ENCODE data around the gene ELAVL1. TPM values are rescaled to one million over a fixed set of nuclear protein-coding genes. Genes with fewer than 3 reads are reported as not detected.
"Not testable (repeated sequence)": the region's sequence is repeated elsewhere in the genome, so short reads cannot be mapped to it uniquely, and the experiment has no call there.

ELAVL1 gene
- total RNA-seq, 6 experiments from 2014 or later = 25.3 to 33.6 (median 30.3) TPM

- Histone ChIP-seq H3K27ac (no peak overlapping the region), H3K27me3 (no peaks in the 10 kb centered on the region), H3K4me1 (no peaks in the 10 kb centered on the region), H3K9me3 (no peaks in the 10 kb centered on the region), H3K36me3 (no peaks in the 10 kb centered on the region), H3K4me3 (no peak overlapping the region)
- no peak for TF ChIP-seq CTCF (IDR thresholded peaks at IDR 0.05)
- TF ChIP-seq POLR2A (IDR thresholded peaks at IDR 0.05) = no peak
- 77% methylated on average over 6 of the region's 7 CpGs for WGBS (ENCODE audit: insufficient coverage, low coverage, low lambda C conversion rate, missing lambda C conversion rate)
- ATAC-seq (no peak), DNase-seq (no peak)
- intact Hi-C loops (cut with DNase I) = no loop called here
These were observed 36.1 kb upstream of the ELAVL1 start for GRCh38 chr19:8041531-8041931.

GRCh38 chr19:8039231-8039630 is 33.8 kb upstream of the ELAVL1 start:
- DNase-seq (no peak), ATAC-seq (no peak)
- 77% methylated on average over 3 of the region's 3 CpGs for whole genome bisulfite sequencing (ENCODE audit: insufficient coverage, low coverage, low lambda C conversion rate, missing lambda C conversion rate)
- no peak for TF ChIP-seq CTCF (IDR thresholded peaks at IDR 0.05)
- no peaks in the 10 kb centered on the region for H3K27me3 ChIP-seq
- no peaks in the 10 kb centered on the region for H3K36me3 ChIP-seq
- no peaks in the 10 kb centered on the region for H3K4me1 ChIP-seq
- no peak overlapping the region for H3K27ac ChIP-seq
- no peaks in the 10 kb centered on the region for H3K9me3 ChIP-seq
- H3K4me3 ChIP-seq = no peak overlapping the region
- intact Hi-C loops (cut with DNase I) = no loop called here

GRCh38 chr19:8038815-8039214 is 33.4 kb upstream of the ELAVL1 start:
- Histone ChIP-seq H3K27ac (no peak overlapping the region), H3K4me3 (no peak overlapping the region), H3K27me3 (no peaks in the 10 kb centered on the region), H3K36me3 (no peaks in the 10 kb centered on the region), H3K4me1 (no peaks in the 10 kb centered on the region), H3K9me3 (no peaks in the 10 kb centered on the region)
- DNase-seq (no peak), ATAC-seq (no peak)
- intact Hi-C loops (cut with DNase I) = no loop called here
- no peak for TF ChIP-seq CTCF (IDR thresholded peaks at IDR 0.05)
- TF ChIP-seq POLR2A (IDR thresholded peaks at IDR 0.05) = no peak
- WGBS (ENCODE audit: insufficient coverage, low coverage, low lambda C conversion rate, missing lambda C conversion rate) = 73% methylated on average over 6 of the region's 6 CpGs

- no peaks in the 10 kb centered on the region for H3K4me1 ChIP-seq
- no peaks in the 10 kb centered on the region for H3K9me3 ChIP-seq
- no peak overlapping the region for H3K27ac ChIP-seq
- TF ChIP-seq POLR2A (IDR thresholded peaks at IDR 0.05) = no peak
- no peak for TF ChIP-seq CTCF (IDR thresholded peaks at IDR 0.05)
- no peaks in the 10 kb centered on the region for H3K36me3 ChIP-seq
- DNase-seq (no peak), ATAC-seq (no peak)
- H3K27me3 ChIP-seq = no peaks in the 10 kb centered on the region
- 64% methylated on average over 7 of the region's 7 CpGs for WGBS (ENCODE audit: insufficient coverage, low coverage, low lambda C conversion rate, missing lambda C conversion rate)
- intact Hi-C loops (cut with DNase I) = no loop called here
- no peak overlapping the region for H3K4me3 ChIP-seq
These were observed 31.1 kb upstream of the ELAVL1 start for GRCh38 chr19:8036434-8037099.

- Histone ChIP-seq H3K27me3 (no peaks in the 10 kb centered on the region), H3K27ac (no peak overlapping the region), H3K9me3 (no peaks in the 10 kb centered on the region), H3K36me3 (no peaks in the 10 kb centered on the region), H3K4me1 (no peaks in the 10 kb centered on the region), H3K4me3 (no peak overlapping the region)
- WGBS (ENCODE audit: insufficient coverage, low coverage, low lambda C conversion rate, missing lambda C conversion rate) = 84% methylated on average over 6 of the region's 6 CpGs
- DNase-seq (no peak), ATAC-seq (no peak)
- TF ChIP-seq CTCF (IDR thresholded peaks at IDR 0.05) = no peak
- no peak for TF ChIP-seq POLR2A (IDR thresholded peaks at IDR 0.05)
- intact Hi-C loops (cut with DNase I) = no loop called here
These were observed 28.7 kb upstream of the ELAVL1 start for GRCh38 chr19:8034178-8034525.

GRCh38 chr19:8033287-8034177 is 28.1 kb upstream of the ELAVL1 start:
- H3K27me3 ChIP-seq; H3K9me3 ChIP-seq; DNase-seq; ATAC-seq; H3K27ac ChIP-seq; H3K36me3 ChIP-seq; H3K4me1 ChIP-seq; H3K4me3 ChIP-seq; intact Hi-C loops (cut with DNase I): not testable (repeated sequence)
- 42% methylated on average over 12 of the region's 22 CpGs for whole genome bisulfite sequencing (ENCODE audit: insufficient coverage, low coverage, low lambda C conversion rate, missing lambda C conversion rate)

All from right lobe of liver (tissue), 6 donors.